OCI-LY3 (cell line): ENCODE measurements around the gene ACVR1.
"Not testable (repeated sequence)": the region's sequence is repeated elsewhere in the genome, so short reads cannot be mapped to it uniquely, and the experiment has no call there.

Experiments
- H2AFZ ChIP-seq: fragments of 200-600, 300-600 bp; shearing (Covaris generic); 2 replicates; pipeline ENCODE4 v1.6.0; 2014; ENCODE audit warnings: antibody characterized with exemption, low read depth, low read length
- H3K27ac ChIP-seq: fragments of 200-600, 300-600 bp; sonication (generic); 2 replicates; pipeline ENCODE4 v1.5.1; 2014; ENCODE audit warnings: mild to moderate bottlenecking, low read length, moderate library complexity, mixed read lengths
- H3K27me3 ChIP-seq: fragments of 200-600, 300-600 bp; sonication (generic); 2 replicates; pipeline ENCODE4 v1.6.1; 2014; ENCODE audit warnings: low read depth, low read length, mixed read lengths
- H3K36me3 ChIP-seq: fragments of 200-600, 300-600 bp; sonication (generic); replicated peaks from 2 replicates; pipeline ENCODE3; 2014; ENCODE audit warnings: low read depth, low read length, mixed read lengths
- H3K4me1 ChIP-seq: fragments of 300-600, 200-600 bp; sonication (generic); 2 replicates; pipeline ENCODE4 v1.6.1; 2014; ENCODE audit warnings: low read length, mixed read lengths
- H3K4me2 ChIP-seq: fragments of 200-600, 300-600 bp; sonication (generic); 2 replicates; pipeline ENCODE4 v1.6.1; 2014; ENCODE audit warnings: low read length, mixed read lengths
- H3K4me3 ChIP-seq: fragments of 300-600, 200-600 bp; sonication (generic); 2 replicates; pipeline ENCODE4 v1.5.1; 2014; ENCODE audit warnings: antibody characterized with exemption, mild to moderate bottlenecking, low read length, moderate library complexity
- H3K79me2 ChIP-seq: fragments of 300-600, 200-600 bp; shearing (Covaris generic); 2 replicates; pipeline ENCODE4 v1.6.1; 2014; ENCODE audit warnings: mild to moderate bottlenecking, low read length, mixed read lengths
- H3K9ac ChIP-seq: fragments of 300-600, 200-600 bp; shearing (Covaris generic); 2 replicates; pipeline ENCODE4 v1.6.0; 2014; ENCODE audit warnings: mild to moderate bottlenecking, low read length, moderate library complexity
- H3K9me3 ChIP-seq: fragments of 200-600, 300-600 bp; shearing (Covaris generic); 2 replicates; pipeline ENCODE4 v1.6.1; 2014; ENCODE audit warnings: low read length, mixed read lengths; ENCODE audit not compliant: insufficient read depth
- H4K20me1 ChIP-seq: fragments of 200-600, 300-600 bp; sonication (generic); 2 replicates; pipeline ENCODE4 v1.6.1; 2016; ENCODE audit warnings: low read length, mixed read lengths; ENCODE audit not compliant: insufficient read depth
- EZH2phosphoT487 ChIP-seq: fragments of 200-600 bp; shearing (Covaris generic); IDR thresholded peaks from 2 replicates; pipeline ENCODE4 v1.6.1; 2018; ENCODE audit warnings: antibody characterized with exemption, mixed run types, low read depth
- TF ChIP-seq, protein P1 (sequence below): fragments of 200-600, 300-600 bp; sonication (generic); IDR thresholded peaks from 2 replicates; pipeline ENCODE4 v1.5.1; 2014; ENCODE audit warnings: antibody characterized with exemption, low read length, low read depth

The ACVR1 gene

DNA sequence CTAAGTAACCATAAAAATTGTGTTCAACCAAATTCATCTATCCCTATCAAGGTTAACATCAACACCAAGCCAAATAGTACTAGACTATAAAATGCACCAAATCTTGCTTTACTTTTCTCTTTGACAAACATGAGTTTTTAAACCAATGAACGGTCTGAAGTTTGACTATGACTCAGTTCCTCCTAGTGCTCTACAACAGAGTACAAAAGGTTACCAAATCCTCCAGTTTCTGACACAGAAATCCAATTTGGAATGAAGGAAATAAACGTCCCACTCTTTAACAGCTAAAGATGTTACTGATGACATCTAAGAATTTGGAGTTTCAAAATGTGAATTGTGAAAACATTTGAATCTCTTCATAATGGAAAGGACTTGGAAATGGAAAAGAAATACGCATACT, 11.8 kb upstream of the ACVR1 start:
- no peak overlapping the region for H2AFZ ChIP-seq

GRCh38 chr2:157884533-157884932, 8.4 kb upstream of the ACVR1 start:
- not testable (repeated sequence) for H3K4me2 ChIP-seq, H3K79me2 ChIP-seq, H3K27ac ChIP-seq, H3K4me1 ChIP-seq, H3K9ac ChIP-seq, H3K4me3 ChIP-seq, H2AFZ ChIP-seq, H4K20me1 ChIP-seq, H3K27me3 ChIP-seq, H3K9me3 ChIP-seq, H3K36me3 ChIP-seq

More for the DNA sequence above, 11.8 kb upstream of the ACVR1 start:
- no peak overlapping the region for H3K27ac ChIP-seq
- H3K9ac ChIP-seq = no peak overlapping the region
- no peaks in the 10 kb centered on the region; the same call in 1 of the 2 replicates for H3K27me3 ChIP-seq
- no peak overlapping the region for H3K4me3 ChIP-seq
- H3K9me3 ChIP-seq = no peaks in the 10 kb centered on the region
- H3K36me3 ChIP-seq = no peaks in the 10 kb centered on the region
- no peaks in the 10 kb centered on the region for H3K79me2 ChIP-seq
- no peaks in the 10 kb centered on the region for H4K20me1 ChIP-seq
- no peaks in the 10 kb centered on the region for H3K4me1 ChIP-seq
- no peak for TF ChIP-seq EZH2phosphoT487
- TF ChIP-seq, protein P1, sequence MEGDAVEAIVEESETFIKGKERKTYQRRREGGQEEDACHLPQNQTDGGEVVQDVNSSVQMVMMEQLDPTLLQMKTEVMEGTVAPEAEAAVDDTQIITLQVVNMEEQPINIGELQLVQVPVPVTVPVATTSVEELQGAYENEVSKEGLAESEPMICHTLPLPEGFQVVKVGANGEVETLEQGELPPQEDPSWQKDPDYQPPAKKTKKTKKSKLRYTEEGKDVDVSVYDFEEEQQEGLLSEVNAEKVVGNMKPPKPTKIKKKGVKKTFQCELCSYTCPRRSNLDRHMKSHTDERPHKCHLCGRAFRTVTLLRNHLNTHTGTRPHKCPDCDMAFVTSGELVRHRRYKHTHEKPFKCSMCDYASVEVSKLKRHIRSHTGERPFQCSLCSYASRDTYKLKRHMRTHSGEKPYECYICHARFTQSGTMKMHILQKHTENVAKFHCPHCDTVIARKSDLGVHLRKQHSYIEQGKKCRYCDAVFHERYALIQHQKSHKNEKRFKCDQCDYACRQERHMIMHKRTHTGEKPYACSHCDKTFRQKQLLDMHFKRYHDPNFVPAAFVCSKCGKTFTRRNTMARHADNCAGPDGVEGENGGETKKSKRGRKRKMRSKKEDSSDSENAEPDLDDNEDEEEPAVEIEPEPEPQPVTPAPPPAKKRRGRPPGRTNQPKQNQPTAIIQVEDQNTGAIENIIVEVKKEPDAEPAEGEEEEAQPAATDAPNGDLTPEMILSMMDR = no peak
- no peak overlapping the region for H3K4me2 ChIP-seq

DNA sequence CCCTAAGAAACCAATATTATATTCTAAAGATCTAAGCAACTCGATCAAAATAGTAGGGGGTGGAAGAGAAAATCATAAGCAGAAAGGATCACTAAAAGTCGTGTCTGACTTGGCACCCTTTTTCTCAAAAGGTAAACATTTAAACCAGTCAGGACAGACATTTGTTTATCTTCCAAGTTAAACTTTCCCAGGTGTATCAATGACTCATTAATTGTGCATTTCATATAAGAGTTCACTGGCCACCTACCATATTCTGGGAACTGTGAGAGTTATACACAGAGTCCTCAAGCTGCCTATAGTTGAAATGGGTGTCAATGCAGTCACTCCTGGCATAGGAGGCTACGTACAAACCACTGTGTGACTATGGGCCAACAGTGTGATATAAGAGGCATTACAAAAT, 4.8 kb upstream of the ACVR1 start:
- Histone ChIP-seq H3K9me3 (no peaks in the 10 kb centered on the region), H4K20me1 (no peaks in the 10 kb centered on the region), H3K79me2 (no peaks in the 10 kb centered on the region), H3K4me2 (no peak overlapping the region), H3K4me1 (peaks cover 10% of the 10 kb centered on the region), H3K36me3 (no peaks in the 10 kb centered on the region), H3K27ac (no peak overlapping the region), H3K4me3 (no peak overlapping the region), H3K9ac (no peak overlapping the region), H2AFZ (no peak overlapping the region), H3K27me3 (no peaks in the 10 kb centered on the region; the same call in 1 of the 2 replicates)
- no peak for TF ChIP-seq EZH2phosphoT487
- TF ChIP-seq, protein P1 = no peak

DNA sequence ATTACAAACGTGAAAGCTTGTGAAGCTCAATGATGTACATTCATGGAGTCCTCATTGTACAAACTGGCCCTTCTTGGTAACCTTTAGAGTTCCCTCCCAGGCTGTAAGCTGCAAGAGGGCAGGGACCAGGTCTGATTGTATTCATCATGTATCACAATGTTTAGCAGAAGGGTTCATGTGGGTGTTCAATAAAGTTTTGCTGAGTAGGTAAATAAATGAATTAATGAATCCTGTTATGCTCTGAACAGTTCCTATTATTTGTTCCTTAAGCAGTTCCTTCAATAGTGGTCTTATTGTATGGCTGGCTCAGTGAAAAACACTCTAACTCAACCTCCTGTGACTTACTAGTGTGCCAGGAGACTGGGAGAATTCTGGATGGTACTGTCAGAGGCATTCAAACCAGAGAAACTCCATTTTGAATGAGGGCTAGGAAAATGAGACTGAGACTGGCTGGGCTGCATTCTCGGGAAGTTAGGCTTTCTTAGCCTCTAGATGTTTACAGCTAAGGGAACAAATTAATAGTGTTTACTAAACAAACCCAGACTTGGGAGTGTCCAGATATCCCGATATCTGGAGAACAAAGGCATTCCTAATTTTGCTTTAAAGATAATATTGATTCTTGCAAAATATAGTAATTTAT, 1.8 kb upstream of the ACVR1 start:
- TF ChIP-seq, protein P1 = no peak
- no peak for TF ChIP-seq EZH2phosphoT487
- no peak overlapping the region for H3K27ac ChIP-seq
- peaks cover 15% of the 10 kb centered on the region for H3K4me1 ChIP-seq
- H4K20me1 ChIP-seq = no peaks in the 10 kb centered on the region
- H3K27me3 ChIP-seq = no peaks in the 10 kb centered on the region; the same call in 1 of the 2 replicates
- no peaks in the 10 kb centered on the region for H3K9me3 ChIP-seq
- H3K4me3 ChIP-seq = peak overlapping the region; percentile 85
- no peak overlapping the region for H3K9ac ChIP-seq
- H3K4me2 ChIP-seq = peak overlapping the region; percentile 94
- H3K79me2 ChIP-seq = no peaks in the 10 kb centered on the region
- H3K36me3 ChIP-seq = no peaks in the 10 kb centered on the region
- H2AFZ ChIP-seq = no peak overlapping the region
